Astrocyte of the spinal cord (primary cell): ENCODE results near the gene NKX6-1.

Experiments used
- DNase-seq: peaks from one replicate; pipeline ENCODE4 v3.0.0; 2011; ENCODE audit warnings: low read depth, low spot score
- H3K4me3 ChIP-seq: 2 replicates; pipeline ENCODE4 v1.5.1; 2011; ENCODE audit warnings: low read depth, mild to moderate bottlenecking, low read length, moderate library complexity
- in situ Hi-C: cut with HindIII; loops from 2 replicates; pipeline ENCODE4 v1.10.0; 2017; ENCODE audit warnings: low sequenced_read_pairs
- TF ChIP-seq, protein P1 (sequence below): IDR thresholded peaks from 2 replicates; pipeline ENCODE4 v1.5.1; 2012; ENCODE audit warnings: low read depth, mild to moderate bottlenecking, low read length, inconsistent platforms

Gene NKX6-1

DNA sequence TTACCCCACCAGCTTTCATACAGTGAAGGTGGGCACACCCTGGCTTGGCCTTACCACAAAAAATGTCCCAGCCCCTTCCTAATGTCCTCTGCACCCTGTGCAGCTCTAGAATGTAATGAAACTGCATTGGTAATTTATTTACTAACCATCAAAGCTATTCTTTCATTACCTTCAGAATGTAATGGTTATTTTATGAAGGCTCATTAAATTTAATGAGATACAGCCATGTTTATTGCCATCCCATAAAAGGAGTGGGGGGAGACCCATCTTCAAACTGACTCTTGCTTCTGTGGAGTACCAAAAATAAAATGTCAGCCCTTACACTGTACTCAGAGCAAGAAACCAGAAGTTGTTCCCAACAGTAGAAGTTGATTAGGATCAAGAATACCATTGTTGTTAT, 25.0 kb downstream of the NKX6-1 start:
- DNase-seq, result no peak
- TF ChIP-seq, protein P1, sequence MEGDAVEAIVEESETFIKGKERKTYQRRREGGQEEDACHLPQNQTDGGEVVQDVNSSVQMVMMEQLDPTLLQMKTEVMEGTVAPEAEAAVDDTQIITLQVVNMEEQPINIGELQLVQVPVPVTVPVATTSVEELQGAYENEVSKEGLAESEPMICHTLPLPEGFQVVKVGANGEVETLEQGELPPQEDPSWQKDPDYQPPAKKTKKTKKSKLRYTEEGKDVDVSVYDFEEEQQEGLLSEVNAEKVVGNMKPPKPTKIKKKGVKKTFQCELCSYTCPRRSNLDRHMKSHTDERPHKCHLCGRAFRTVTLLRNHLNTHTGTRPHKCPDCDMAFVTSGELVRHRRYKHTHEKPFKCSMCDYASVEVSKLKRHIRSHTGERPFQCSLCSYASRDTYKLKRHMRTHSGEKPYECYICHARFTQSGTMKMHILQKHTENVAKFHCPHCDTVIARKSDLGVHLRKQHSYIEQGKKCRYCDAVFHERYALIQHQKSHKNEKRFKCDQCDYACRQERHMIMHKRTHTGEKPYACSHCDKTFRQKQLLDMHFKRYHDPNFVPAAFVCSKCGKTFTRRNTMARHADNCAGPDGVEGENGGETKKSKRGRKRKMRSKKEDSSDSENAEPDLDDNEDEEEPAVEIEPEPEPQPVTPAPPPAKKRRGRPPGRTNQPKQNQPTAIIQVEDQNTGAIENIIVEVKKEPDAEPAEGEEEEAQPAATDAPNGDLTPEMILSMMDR, result no peak
- no peak overlapping the region for H3K4me3 ChIP-seq
- in situ Hi-C loops, result no loop called here

DNA sequence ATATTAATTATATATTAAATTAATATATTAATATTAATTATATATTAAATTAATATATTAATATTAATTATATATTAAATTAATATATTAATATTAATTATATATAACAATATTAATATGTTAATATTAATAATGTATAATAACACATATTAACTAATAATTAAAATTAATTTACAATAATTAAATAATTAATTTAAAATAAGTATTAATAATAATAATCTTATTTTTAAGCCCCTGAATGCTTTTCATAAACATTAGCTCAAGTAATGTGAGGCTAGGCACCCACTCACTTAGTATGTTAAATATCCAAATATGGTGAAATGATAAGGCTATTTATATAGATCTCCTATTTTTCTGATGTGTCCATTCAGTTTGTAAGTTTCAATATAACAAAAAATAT, 26.9 kb downstream of the NKX6-1 start:
- no peak for DNase-seq

DNA sequence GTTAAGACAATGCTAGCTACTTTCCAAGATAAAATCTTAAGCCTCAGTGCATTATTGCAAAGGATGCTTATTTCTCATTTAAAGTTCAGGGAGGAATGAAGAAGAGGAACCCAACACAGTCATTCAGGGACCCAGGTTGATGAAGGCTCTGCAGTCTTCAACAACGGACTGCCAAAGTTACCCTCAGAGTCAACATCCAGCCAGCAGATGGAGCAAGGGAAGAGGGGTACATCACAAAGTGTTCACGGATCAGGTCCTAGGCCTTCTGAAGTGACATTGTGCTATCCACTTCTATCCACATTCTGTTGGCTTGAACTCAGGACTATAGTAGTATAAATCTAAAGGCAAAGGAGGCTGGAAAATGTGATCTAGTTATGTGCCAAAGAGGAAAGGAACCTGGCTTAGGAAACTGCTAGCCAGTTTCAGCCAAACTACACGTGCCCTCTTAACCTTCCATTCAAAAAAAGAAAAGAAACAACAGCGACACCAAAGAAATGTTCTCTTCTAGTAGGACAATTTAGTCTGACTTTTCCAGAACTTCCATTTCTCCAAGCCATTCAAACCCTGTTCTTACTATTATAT, 28.8 kb downstream of the NKX6-1 start:
- DNase-seq, result no peak
- in situ Hi-C loops, result no loop called here

More for the DNA sequence above, 26.9 kb downstream of the NKX6-1 start:
- no peak overlapping the region for H3K4me3 ChIP-seq
- TF ChIP-seq, protein P1, result no peak
- in situ Hi-C loops, result no loop called here

DNA sequence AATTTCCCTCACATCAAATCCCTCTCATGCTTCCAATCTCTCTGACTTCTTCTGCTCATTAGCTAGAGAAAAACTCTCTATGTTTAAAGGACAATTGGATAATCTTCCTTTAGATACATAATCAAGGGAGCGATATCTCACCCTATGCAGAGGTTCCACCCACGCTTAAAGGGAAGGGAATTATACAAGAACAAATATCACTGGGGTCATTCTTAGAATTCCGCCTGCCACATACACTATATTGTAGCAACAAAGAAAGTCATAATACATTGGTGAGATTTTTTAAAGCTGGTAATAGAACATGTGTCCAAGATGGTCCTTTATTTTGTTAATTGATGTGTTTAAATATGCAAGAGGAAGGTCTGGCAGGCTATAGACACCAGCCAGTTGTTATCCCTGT, 31.5 kb downstream of the NKX6-1 start:
- in situ Hi-C loops, result no loop called here
- TF ChIP-seq, protein P1, result no peak
- DNase-seq, result no peak
- no peak overlapping the region for H3K4me3 ChIP-seq

More for the DNA sequence above, 28.8 kb downstream of the NKX6-1 start:
- TF ChIP-seq, protein P1, result peak; percentile 13
- H3K4me3 ChIP-seq, result no peak overlapping the region

DNA sequence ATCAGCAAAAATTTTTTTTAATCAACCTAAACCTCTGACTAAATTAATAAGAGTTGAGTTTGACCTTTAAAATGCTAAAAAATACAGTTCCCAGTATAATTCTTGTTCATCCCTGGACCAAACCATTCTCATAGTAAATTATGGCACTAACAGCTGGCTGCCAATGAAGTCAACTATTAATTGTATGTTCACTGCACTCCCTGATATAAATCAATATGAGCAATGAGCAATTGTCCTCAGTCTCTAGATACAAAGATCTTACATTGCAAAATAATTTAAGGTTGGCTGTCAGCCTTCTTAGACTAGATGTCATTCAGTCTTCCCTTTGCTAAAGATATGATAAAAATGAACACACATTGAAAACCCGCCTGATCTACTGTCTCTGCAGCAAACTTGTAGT, 39.3 kb downstream of the NKX6-1 start:
- in situ Hi-C loops, result no loop called here
- H3K4me3 ChIP-seq, result no peak overlapping the region
- DNase-seq, result no peak
- TF ChIP-seq, protein P1, result no peak

DNA sequence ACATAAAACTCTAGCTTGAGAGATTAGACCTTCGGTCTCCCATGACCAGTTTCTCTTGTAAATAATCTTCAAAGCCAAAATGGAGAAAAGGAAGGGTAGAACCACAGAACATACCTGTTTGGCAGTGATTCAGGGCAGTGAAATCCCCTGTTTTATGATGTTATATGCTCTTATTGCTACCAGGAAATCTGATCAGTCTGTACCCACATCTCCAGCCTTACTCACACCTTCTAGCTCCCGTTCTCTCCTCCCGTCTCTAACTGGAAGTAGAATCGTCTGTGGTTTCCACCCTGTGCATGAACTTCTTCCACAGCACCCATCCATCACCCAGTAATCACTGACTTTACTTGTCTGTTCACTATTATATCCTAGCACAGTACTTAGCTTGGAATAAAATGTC, 42.9 kb downstream of the NKX6-1 start:
- no peak for DNase-seq
- TF ChIP-seq, protein P1, result no peak
- no peak overlapping the region for H3K4me3 ChIP-seq
- in situ Hi-C loops, result no loop called here
